RWPE1 (cell line): Measurements from ENCODE around the gene P2RX2.

ENCODE experiments used
- CTCF ChIA-PET: fragments of 350-600 bp; sonication (Branson Sonifier 250); formaldehyde crosslinking; extraction: SDS; loops from one replicate; lab custom pipeline; 2021; lab: Yijun Ruan, JAX
- POLR2A ChIA-PET: fragments of 400-600 bp; formaldehyde crosslinking; extraction: SDS; loops from one replicate; lab custom pipeline; 2020; ENCODE audit warnings: antibody characterized with exemption; ENCODE audit not compliant: low non-redundant PET; lab: Yijun Ruan, JAX
- DNase-seq: peaks from one replicate; pipeline ENCODE4 v3.0.0; 2012; ENCODE audit warnings: low spot score
- H3K27ac ChIP-seq: fragments of 450-650 bp; 2 replicates; pipeline ENCODE4 v1.5.1; 2017
- TF ChIP-seq, protein P1 (sequence below): fragments of 450-650 bp; conservative IDR thresholded peaks from 2 replicates; pipeline ENCODE4 v1.5.1; 2017; ENCODE audit warnings: low read depth, mild to moderate bottlenecking

The P2RX2 gene

DNA sequence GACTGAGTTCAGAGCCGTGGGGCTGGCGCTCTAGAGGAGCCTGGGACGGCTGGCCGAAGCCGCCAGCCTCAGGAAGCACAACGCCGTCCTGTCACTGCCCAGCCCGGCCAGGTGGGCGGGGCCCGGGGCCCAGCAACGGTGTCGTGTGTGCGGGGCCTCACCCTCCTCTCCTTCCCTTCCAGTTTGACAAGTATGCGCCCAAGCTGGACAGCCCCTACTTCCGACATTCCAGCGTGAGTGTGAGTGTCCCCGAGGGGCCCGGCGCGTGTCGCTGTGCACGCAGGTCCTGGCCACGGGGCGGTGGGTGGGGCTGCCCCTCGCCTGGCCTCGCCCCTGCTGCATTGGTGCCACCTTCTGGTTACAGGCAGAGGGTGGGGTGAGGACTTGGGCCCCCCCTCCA, 46.5 kb upstream of the P2RX2 start:
- DNase-seq, result no peak
- TF ChIP-seq, protein P1, sequence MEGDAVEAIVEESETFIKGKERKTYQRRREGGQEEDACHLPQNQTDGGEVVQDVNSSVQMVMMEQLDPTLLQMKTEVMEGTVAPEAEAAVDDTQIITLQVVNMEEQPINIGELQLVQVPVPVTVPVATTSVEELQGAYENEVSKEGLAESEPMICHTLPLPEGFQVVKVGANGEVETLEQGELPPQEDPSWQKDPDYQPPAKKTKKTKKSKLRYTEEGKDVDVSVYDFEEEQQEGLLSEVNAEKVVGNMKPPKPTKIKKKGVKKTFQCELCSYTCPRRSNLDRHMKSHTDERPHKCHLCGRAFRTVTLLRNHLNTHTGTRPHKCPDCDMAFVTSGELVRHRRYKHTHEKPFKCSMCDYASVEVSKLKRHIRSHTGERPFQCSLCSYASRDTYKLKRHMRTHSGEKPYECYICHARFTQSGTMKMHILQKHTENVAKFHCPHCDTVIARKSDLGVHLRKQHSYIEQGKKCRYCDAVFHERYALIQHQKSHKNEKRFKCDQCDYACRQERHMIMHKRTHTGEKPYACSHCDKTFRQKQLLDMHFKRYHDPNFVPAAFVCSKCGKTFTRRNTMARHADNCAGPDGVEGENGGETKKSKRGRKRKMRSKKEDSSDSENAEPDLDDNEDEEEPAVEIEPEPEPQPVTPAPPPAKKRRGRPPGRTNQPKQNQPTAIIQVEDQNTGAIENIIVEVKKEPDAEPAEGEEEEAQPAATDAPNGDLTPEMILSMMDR, result no peak
- H3K27ac ChIP-seq, result no peak overlapping the region
- ChIA-PET CTCF (no interaction called here), POLR2A (no interaction called here)

GRCh38 chr12:132572801-132573760, 45.5 kb upstream of the P2RX2 start:
- CTCF ChIA-PET, result no interaction called here
- H3K27ac ChIP-seq, result no peak overlapping the region
- POLR2A ChIA-PET, result no interaction called here
- TF ChIP-seq, protein P1, result no peak
- no peak for DNase-seq

GRCh38 chr12:132574271-132574996, 44.1 kb upstream of the P2RX2 start:
- TF ChIP-seq, protein P1, result no peak
- ChIA-PET CTCF (no interaction called here), POLR2A (no interaction called here)

DNA sequence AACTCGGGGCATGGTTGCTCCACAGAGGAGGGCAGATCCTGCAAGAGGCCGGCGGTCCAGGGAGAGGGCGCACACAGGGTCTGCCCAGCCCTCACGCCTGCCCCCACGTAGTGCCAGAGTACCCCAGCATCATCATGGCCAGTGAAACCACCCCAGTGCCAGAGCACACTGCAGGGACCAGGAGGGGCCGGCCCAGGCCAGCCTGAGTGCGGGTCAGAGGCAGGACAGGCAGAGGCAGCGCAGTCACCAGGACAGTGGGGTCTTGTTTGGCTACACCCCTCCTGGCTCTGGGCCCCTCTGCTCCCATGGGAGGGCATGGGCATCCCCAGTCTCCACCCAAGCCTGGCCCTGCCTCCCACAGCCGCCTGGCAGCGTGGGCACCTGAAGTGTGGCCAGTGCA, 42.9 kb upstream of the P2RX2 start:
- DNase-seq, result no peak
- 0 out of 2 replicates have a peak overlapping the region, but pooled peaks have one; percentile 25 for H3K27ac ChIP-seq
- TF ChIP-seq, protein P1, result no peak
- CTCF ChIA-PET, result no interaction called here
- POLR2A ChIA-PET, result no interaction called here

More at GRCh38 chr12:132574271-132574996, 44.1 kb upstream of the P2RX2 start:
- DNase-seq, result no peak
- H3K27ac ChIP-seq, result no peak overlapping the region

DNA sequence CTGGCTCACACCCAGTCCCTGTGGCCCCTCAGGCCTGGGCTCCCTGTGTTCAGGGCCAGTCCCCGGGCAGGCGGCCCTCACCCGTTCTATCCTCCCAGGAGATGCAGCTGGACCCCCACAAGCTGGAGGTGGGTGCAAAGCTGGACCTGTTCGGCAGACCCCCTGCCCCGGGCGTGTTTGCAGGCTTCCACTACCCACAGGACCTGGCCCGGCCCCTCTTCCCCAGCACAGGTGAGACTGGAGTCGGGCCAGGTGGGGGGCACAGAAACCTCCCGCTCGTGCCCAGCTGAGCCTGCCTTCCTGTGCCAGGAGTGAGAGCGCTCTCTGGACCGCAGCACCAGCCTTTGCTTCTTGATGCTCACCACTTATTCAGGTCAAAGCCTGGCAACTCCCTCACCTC, 41.9 kb upstream of the P2RX2 start:
- 0 out of 2 replicates have a peak overlapping the region, but pooled peaks have one; percentile 5 for H3K27ac ChIP-seq
- no peak for DNase-seq
- CTCF ChIA-PET, result no interaction called here
- POLR2A ChIA-PET, result no interaction called here
- TF ChIP-seq, protein P1, result no peak

- ChIA-PET POLR2A (no interaction called here), CTCF (no interaction called here)
- H3K27ac ChIP-seq, result 0 out of 2 replicates have a peak overlapping the region, but pooled peaks have one; percentile 5
- DNase-seq, result no peak
- TF ChIP-seq, protein P1, result no peak
These were observed 41.2 kb upstream of the P2RX2 start for GRCh38 chr12:132577191-132577920.
